ENCODE measurements around the gene TPST2.

Gene TPST2

GRCh38 chr22:26549902-26550497, 39.9 kb downstream of the TPST2 start:
- H3K27ac ChIP-seq, result no peak overlapping the region
- TF ChIP-seq CTCF (conservative IDR thresholded peaks at IDR 0.05) (no peak), ZFX (IDR thresholded peaks at IDR 0.05) (no peak)

GRCh38 chr22:26548984-26549383, 40.9 kb downstream of the TPST2 start:
- H3K27ac ChIP-seq, result no peak overlapping the region

GRCh38 chr22:26548303-26548702, 41.6 kb downstream of the TPST2 start:
- H3K27ac ChIP-seq, result no peak overlapping the region
- TF ChIP-seq CTCF (conservative IDR thresholded peaks at IDR 0.05), result no peak
- no peak for TF ChIP-seq ZFX (IDR thresholded peaks at IDR 0.05)

More at GRCh38 chr22:26548984-26549383, 40.9 kb downstream of the TPST2 start:
- no peak for TF ChIP-seq CTCF (conservative IDR thresholded peaks at IDR 0.05)
- no peak for TF ChIP-seq ZFX (IDR thresholded peaks at IDR 0.05)

GRCh38 chr22:26547837-26548236, 42.1 kb downstream of the TPST2 start:
- no peak for TF ChIP-seq CTCF (conservative IDR thresholded peaks at IDR 0.05)
- TF ChIP-seq ZFX (IDR thresholded peaks at IDR 0.05), result no peak
- H3K27ac ChIP-seq, result no peak overlapping the region

GRCh38 chr22:26547426-26547825, 42.5 kb downstream of the TPST2 start:
- H3K27ac ChIP-seq, result no peak overlapping the region
- TF ChIP-seq CTCF (conservative IDR thresholded peaks at IDR 0.05) (no peak), ZFX (IDR thresholded peaks at IDR 0.05) (no peak)

GRCh38 chr22:26546282-26546681, 43.6 kb downstream of the TPST2 start:
- no peak overlapping the region for H3K27ac ChIP-seq
- TF ChIP-seq ZFX (IDR thresholded peaks at IDR 0.05) (no peak), CTCF (conservative IDR thresholded peaks at IDR 0.05) (no peak)

- TF ChIP-seq ZFX (IDR thresholded peaks at IDR 0.05) (no peak), CTCF (conservative IDR thresholded peaks at IDR 0.05) (no peak)
- H3K27ac ChIP-seq, result no peak overlapping the region
These were observed 44.1 kb downstream of the TPST2 start for GRCh38 chr22:26545827-26546226.

All from C4-2B (cell line).